ENCODE measurements around the gene CD300H.

GRCh38 chr17:74513987-74514631 is 53.2 kb downstream of the CD300H start:
- no peak for TF ChIP-seq CTCF (conservative IDR thresholded peaks at IDR 0.05)
- no peak for TF ChIP-seq ZFX (IDR thresholded peaks at IDR 0.05)
